Brain microvascular endothelial cell (primary cell): Measurements from ENCODE around the gene VPS13D.

Source experiments
- DNase-seq: peaks from one replicate; pipeline ENCODE4 v3.0.0-alpha.2; 2020
- H3K27ac ChIP-seq: fragments of 250-450 bp; sonication (Bioruptor Pico); 2 replicates; pipeline ENCODE4 v1.5.1; 2020; ENCODE audit warnings: mild to moderate bottlenecking, moderate library complexity
- H3K27me3 ChIP-seq: fragments of 250-450 bp; sonication (Bioruptor Pico); replicated peaks from 2 replicates; pipeline ENCODE4 v1.5.1; 2020; ENCODE audit warnings: mild to moderate bottlenecking
- H3K36me3 ChIP-seq: fragments of 250-450 bp; sonication (Bioruptor Pico); replicated peaks from 2 replicates; pipeline ENCODE4 v1.5.1; 2020; ENCODE audit warnings: mild to moderate bottlenecking
- H3K4me3 ChIP-seq: 2 replicates; pipeline ENCODE4 v1.5.1; 2011; ENCODE audit warnings: low read depth, mild to moderate bottlenecking, control low read depth, low read length, moderate library complexity
- in situ Hi-C: cut with HindIII; loops from 2 replicates; pipeline ENCODE4 v1.10.0; 2017; ENCODE audit warnings: low sequenced_read_pairs, low pct_ligation_motif_present
- TF ChIP-seq, protein P1 (sequence below): IDR thresholded peaks from 2 replicates; pipeline ENCODE4 v1.5.1; 2011; ENCODE audit warnings: low read depth, mild to moderate bottlenecking, moderate library complexity, low read length, control low read depth, inconsistent platforms; ENCODE audit errors: missing control alignments

VPS13D gene

DNA sequence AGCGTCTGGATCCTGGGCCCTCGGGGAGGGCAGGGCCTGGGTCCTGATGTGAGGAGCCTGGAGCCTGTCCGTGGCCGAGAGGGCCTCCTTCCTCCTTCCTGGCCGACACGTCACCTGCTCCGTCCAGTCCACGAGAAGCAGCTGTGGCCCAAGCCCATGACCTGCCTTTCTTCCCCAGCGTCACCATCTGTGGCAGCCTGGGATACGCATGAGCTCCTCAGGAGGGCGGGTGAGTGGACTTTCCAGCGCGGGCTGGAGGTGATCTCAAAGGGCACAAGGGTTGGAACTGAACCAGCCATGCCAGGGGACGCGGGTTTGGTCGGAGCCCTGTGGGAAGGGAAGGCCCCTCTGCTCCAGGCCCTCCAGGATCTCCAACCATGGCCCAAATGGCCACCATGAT is 297.7 kb downstream of the VPS13D start:
- Histone ChIP-seq H3K27ac (no peak overlapping the region), H3K27me3 (no peaks in the 10 kb centered on the region), H3K4me3 (no peak overlapping the region), H3K36me3 (no peaks in the 10 kb centered on the region)
- no peak for DNase-seq
- TF ChIP-seq, protein P1, sequence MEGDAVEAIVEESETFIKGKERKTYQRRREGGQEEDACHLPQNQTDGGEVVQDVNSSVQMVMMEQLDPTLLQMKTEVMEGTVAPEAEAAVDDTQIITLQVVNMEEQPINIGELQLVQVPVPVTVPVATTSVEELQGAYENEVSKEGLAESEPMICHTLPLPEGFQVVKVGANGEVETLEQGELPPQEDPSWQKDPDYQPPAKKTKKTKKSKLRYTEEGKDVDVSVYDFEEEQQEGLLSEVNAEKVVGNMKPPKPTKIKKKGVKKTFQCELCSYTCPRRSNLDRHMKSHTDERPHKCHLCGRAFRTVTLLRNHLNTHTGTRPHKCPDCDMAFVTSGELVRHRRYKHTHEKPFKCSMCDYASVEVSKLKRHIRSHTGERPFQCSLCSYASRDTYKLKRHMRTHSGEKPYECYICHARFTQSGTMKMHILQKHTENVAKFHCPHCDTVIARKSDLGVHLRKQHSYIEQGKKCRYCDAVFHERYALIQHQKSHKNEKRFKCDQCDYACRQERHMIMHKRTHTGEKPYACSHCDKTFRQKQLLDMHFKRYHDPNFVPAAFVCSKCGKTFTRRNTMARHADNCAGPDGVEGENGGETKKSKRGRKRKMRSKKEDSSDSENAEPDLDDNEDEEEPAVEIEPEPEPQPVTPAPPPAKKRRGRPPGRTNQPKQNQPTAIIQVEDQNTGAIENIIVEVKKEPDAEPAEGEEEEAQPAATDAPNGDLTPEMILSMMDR, result no peak
- in situ Hi-C loops, result no loop called here

DNA sequence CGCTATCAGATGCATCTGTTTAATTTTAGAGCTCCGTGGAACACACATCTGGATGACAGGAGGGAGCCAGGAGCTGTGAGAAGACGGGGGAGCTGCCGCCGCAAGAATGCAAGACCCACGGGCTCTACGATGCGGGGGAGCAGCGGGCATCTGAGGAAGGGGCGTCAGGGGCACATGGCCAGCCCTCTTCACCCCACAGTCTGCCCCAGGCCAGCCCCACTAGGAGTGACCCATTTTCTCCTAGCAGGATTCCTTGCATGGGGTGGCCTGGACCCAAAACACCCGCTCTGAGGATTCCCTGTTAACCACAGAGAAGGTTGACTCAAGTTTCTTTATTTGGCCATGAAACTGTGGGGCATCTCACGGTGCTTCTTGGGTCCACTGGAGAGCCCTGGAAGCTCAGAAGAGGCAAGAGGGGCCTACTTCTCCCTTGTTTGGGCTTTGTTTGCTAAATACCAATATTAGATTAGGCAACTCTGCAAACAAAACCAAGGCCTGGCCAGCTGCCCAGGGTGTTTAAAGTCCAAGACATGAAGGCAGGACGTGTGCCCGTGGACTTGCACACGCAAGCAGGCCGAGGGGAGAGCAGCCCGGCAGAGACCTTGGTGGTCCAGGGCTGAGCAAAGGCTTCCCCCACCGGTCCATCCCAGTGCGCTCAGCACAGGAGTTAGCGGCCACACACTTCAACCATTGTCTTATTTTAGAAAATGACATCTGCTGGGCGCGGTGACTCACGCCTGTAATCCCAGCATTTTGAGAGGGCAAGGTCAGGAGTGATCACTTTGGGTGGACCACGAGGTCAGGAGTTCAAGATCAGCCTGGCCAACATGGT is 298.4 kb downstream of the VPS13D start:
- in situ Hi-C loops, result no loop called here
- Histone ChIP-seq H3K4me3 (no peak overlapping the region), H3K27me3 (no peaks in the 10 kb centered on the region), H3K36me3 (no peaks in the 10 kb centered on the region), H3K27ac (peak overlapping the region; percentile 43)
- TF ChIP-seq, protein P1, result no peak
- DNase-seq, result peak; percentile 43

DNA sequence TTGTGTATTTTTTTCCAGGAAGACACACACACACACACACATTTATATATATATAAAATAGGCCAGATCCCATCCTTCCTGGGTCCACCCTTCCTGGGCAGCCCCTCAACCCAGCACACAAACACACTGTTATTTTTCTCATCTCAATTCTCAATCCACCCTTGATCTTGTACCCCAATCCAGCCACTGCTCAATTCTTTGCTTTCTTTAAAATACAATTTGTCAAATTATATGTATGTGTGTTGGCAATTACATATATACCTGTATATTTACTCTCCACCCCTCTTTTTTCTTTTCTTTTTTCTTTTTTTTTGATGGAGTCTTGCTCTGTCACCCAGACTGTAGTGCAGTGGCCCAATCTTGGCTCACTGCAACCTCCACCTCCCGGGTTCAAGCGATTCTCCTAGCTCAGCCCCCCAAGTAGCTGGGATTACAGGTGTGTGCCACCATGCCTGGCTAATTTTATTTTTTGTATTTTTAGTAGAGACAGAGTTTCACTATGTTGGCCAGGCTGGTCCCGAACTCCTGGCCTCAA is 299.9 kb downstream of the VPS13D start:
- Histone ChIP-seq H3K27ac (no peak overlapping the region), H3K36me3 (no peaks in the 10 kb centered on the region), H3K4me3 (no peak overlapping the region), H3K27me3 (no peaks in the 10 kb centered on the region)
- in situ Hi-C loops, result no loop called here
- no peak for DNase-seq
- TF ChIP-seq, protein P1, result no peak

DNA sequence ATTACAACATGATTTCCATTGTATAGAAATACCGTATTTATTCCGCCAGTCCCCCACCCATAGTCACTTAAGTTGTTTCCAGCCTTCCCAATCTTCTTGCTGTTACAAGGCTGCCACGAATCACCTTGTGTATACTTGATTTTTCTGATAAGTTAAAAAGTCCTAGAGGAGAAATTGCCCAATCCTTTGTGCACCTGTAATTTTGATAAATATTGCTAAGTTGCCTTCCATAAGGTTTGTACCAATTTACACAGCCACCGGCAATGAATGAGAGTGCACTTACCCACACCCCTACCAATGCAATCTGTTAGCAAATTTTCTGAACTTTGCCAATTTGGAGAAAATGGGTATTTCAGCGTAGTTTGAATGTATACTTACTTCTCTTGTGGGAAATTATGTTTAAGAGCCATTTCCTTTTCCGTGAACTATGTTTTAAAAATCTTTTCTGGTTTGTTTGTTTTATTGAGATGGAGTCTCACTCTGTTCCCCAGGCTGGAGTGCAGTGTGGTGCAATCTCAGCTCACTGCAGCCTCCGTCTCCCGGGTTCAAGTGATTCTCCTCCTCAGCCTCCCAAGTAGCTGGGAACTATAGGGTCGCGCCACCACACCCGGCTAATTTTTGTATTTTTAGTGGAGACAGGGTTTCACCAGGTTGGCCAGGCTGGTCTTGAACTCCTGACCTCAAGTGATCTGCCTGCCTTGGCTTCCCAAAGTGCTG is 300.8 kb downstream of the VPS13D start:
- TF ChIP-seq, protein P1, result no peak
- in situ Hi-C loops, result no loop called here
- no peaks in the 10 kb centered on the region for H3K36me3 ChIP-seq
- H3K27ac ChIP-seq, result no peak overlapping the region
- no peak for DNase-seq
- no peaks in the 10 kb centered on the region for H3K27me3 ChIP-seq
- no peak overlapping the region for H3K4me3 ChIP-seq

DNA sequence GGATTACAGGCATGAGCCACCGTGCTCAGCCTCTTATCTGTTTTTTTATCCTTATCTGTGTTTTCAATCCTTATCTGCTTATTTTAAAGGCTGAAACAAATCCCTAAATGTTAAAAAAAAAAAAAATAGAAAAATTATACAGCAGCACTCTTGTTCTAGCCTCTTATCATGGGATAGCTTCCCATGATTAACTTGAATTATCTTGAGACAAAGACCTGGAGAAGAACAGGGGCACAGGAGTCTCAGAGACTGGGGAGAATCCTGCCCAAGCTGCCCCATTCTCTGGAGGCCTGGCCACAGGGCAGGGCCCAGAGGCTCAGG is 301.3 kb downstream of the VPS13D start:
- Histone ChIP-seq H3K27me3 (no peaks in the 10 kb centered on the region), H3K27ac (no peak overlapping the region), H3K4me3 (no peak overlapping the region), H3K36me3 (no peaks in the 10 kb centered on the region)
- TF ChIP-seq, protein P1, result no peak
- in situ Hi-C loops, result no loop called here
- DNase-seq, result no peak
